Stimulated activated CD4-positive, alpha-beta T cell treated with anti-CD3 and anti-CD28 coated beads, Interleukin-1b, Interleukin-23, amount 100 ng/mL, for 4 hours (primary cell): ENCODE results near the gene RAB31.
"Not testable (repeated sequence)": the region's sequence is repeated elsewhere in the genome, so short reads cannot be mapped to it uniquely, and the experiment has no call there.

Source experiments
- DNase-seq, 2 donors: peaks; one replicate each; pipeline ENCODE4 v3.0.0-alpha.2; 2020; ENCODE audit warnings: low read depth in 2 of 2

The RAB31 gene

GRCh38 chr18:9839211-9839610 lies 131.1 kb downstream of the RAB31 start:
- no peak for DNase-seq

- no peak for DNase-seq
Observed at GRCh38 chr18:9839853-9840252, 131.8 kb downstream of the RAB31 start.

DNA sequence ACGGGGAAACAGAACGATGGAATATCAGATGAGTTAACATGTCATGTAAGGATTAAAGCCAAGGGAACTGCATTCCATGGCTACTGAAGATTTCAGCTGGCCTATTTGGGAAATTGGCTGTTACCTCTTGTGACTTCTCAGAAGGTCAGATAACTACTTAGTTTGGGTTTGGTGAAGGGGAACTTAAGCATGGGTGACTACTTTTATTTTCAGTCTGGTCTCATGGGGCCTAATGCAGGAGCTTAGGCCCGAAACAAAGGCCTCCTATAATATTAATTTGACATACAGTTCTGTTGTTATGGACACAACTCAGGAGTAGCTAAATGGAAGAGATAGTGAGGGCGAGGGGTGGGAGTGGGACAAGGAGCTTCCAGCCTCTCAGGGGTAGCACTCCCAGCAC lies 133.7 kb downstream of the RAB31 start:
- no peak for DNase-seq

DNA sequence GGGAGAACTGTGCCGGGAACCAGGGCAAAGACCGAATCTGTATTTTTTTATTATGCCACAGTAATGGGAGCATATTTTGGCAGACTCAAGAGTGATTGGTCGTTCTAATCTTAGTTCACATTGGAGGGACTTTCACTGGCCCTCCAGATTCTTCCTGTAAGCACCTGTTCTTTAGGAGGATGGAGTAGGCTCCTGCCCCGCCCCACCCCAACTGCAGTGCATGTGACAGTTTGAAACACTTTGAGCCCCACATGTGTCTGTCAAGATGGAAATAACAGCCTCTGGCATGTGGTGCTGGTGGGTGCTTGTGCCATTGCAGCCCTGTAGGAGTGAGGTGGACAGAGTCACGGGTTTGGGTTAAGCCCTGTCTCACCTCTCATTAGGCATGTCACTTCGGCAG lies 134.3 kb downstream of the RAB31 start:
- no peak for DNase-seq

- DNase-seq = no peak
Observed at GRCh38 chr18:9845256-9845655, 137.2 kb downstream of the RAB31 start.

DNA sequence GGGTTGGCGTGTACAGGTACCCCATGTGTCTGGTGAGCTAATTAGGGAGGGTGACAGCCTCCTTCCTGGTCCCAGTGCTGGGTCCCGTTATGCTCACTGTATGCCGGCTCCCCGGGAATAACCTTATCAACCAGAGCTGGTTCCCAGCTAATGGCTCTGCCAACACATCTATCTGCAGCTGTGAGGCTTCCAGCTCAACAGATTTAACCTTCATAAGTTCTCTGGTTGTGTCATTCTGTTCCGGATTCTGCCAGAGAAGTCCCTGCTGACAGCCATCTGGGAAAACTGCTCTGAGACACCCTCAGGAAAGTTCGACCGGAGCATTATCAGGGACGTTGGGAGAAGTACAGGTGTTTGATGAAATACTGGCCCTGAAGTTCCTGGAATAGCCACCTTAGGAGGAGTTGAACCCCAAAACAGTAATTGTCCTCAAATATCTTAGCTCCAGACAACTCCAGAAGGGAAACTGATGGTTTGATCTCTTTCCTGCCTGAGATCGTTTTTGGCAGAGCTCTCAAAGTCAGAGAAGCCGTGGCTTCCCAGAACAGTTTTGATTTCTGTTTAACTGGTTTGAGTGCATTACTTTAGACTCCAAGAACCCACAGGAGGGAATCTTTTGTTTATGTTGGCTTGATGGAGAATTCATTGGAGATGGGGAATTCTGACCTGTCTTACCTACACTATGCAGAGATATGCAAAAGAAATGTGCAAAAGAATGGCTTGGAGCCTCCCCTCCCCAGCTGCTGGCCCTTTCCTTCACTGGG lies 138.2 kb downstream of the RAB31 start:
- no peak for DNase-seq

- no peak for DNase-seq
Observed at GRCh38 chr18:9848170-9848879, 140.2 kb downstream of the RAB31 start.

- DNase-seq = no peak
Observed at GRCh38 chr18:9849407-9850283, 141.5 kb downstream of the RAB31 start.

DNA sequence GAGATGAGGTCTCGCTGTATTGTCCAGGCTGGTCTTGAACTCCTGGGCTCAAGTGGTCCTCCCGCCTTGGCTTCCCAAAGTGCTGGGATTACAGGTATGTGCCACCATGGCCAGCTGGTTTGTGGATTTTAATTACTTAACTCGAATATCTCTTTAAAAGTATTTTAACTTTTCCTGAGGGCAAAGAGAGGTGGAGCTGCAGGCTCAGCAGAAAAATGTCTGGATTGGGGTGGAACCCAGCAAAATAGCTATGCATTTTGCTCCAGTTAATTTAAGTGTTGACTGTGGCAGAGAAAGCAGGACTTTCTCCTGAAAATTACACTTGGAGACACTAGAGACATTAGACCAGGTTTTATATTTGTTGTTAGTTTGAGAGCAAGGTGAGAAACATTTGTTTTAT lies 142.2 kb downstream of the RAB31 start:
- no peak for DNase-seq

DNA sequence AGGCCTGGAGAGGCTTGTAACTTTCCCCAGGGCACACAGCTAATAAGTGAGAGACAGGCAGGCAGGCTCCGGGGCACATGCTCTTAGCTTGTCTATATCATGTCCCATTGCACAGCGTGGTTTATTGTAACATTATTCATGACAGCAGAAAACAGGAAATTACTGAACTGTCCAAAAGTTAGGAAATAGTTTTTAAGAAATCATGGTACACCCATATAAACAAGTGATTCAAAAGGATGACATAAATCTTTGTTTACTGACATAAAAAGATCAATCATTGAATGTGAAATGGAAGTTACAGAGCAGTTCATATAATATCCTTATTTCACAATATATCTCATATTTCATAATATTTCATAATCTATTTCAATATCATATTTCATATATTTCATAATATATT lies 143.4 kb downstream of the RAB31 start:
- no peak for DNase-seq

- DNase-seq = no peak
Observed at GRCh38 chr18:9852266-9853081, 144.4 kb downstream of the RAB31 start.

GRCh38 chr18:9854801-9855676 lies 146.9 kb downstream of the RAB31 start:
- DNase-seq = no peak

- DNase-seq = no peak
Observed at GRCh38 chr18:9855681-9856080, 147.6 kb downstream of the RAB31 start.

DNA sequence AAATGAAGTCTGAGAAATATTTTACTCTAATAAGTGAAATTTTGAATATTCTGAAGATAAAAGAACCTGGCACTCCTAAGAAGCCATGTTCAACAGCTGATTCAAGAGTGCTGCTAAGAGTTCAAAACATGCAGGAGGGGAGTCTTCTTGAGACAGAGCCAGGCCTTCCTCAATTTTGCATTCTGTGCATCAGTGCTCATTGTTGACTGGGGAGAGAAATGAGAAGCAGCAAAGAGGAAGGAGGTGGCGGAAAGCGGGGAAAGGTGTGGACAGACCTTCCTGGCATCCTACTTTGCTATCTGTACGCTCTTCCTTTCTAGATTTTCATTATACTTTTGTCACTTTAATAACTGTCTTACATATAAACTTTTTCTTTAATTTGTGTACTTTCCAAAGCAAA lies 148.0 kb downstream of the RAB31 start:
- no peak for DNase-seq

- DNase-seq = not testable (repeated sequence)
Observed at GRCh38 chr18:9857479-9857998, 149.4 kb downstream of the RAB31 start.

DNA sequence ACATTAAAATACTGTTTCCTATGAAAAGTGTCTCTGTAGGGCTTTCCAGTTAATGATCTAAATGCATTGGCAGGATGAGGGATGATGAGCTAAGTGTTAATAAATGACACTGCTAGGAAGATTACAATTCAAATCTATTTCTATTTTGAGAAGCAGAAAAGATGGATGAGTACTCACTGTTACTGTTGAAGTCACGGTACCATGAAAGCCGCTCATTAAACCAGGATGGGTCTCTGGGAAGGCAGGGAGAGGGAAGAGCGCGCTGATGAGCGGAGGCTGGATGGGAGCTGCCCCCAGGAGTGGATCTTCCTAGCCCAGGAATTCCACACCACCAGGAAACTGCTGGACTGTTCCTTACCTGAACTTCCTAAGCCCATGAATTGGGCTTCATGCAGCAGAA lies 150.5 kb downstream of the RAB31 start:
- DNase-seq = no peak

DNA sequence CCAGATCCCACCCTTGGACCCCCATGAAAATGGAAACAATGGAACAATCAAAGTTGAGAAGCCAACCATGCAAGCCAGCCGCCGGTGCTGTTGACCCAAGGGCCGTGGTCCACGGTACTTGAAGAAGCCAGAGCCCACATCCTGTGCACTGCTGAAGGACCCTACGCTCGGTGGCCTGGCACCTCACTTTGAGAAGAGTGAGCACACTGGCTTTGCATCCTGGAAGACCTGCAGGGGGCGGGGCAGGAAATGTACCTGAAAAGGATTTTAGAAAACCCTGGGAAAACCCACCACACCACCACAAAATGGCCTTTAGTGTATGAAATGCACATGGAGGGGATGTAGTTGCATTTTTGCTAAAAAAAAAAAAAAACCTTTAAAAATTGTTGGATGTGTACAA lies 151.1 kb downstream of the RAB31 start:
- DNase-seq = no peak

DNA sequence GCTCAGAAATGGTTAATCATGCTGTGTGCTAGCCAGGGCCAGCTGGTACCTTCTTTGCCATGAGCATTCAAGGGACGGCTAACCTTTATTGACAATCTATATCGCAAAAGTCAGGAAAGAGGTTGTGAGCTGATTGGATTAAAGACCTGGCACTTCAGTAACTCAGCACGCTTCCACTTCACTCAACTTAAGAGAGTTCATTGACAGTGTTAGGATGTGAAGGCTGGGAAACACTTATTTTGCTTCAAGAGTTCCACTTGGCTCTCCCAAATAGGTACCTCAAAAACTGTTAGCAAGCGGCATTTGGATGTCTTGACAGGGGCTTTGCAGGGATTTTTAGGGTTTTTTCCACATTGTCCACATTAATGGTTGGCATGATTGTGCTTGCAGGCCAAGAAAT lies 152.6 kb downstream of the RAB31 start:
- no peak for DNase-seq

DNA sequence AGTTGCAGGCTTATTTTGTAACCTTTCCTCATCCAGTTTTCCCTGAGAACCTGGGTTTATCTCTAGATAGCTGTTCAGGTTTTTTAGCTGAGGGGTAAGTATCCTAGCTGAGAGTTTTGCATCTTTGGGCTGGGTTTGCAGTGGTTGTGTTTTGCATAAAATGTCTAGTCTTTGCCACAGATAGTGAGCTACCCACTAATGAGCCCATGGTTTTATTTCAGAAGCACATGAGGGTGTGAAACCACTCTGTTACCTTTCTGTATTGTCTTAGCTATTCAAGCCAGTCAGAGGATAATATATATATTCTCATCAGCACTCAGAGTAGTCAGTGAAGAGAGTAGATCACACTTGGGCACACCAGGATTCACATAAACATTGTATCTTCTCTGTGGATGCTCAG lies 153.1 kb downstream of the RAB31 start:
- no peak for DNase-seq

- DNase-seq = no peak
Observed at GRCh38 chr18:9861933-9862332, 153.8 kb downstream of the RAB31 start.
